A549 (cell line): ENCODE results near the gene TAF3. TPM values are rescaled to one million over a fixed set of nuclear protein-coding genes. Genes with fewer than 3 reads are reported as not detected.

Experiments
- ATAC-seq, 2 experiments: fragments of 200-7000 bp in 1 of 2; fragments of >200 bp in 1 of 2; cut with Nextera tagmentation in 1 of 2; cut with Tn5 transposase in 1 of 2; 3 replicates each; pipeline versions ENCODE4 v1.8.0 to v1.9.1; 2018 to 2020; ENCODE audit warnings: mild to moderate bottlenecking in 1 of 2, moderate library complexity in 1 of 2
- CTCF ChIA-PET: fragments of 300-600 bp; sonication (Branson Sonifier 250); formaldehyde crosslinking; extraction: SDS; loops from one replicate; lab custom pipeline; 2021; ENCODE audit warnings: antibody characterized with exemption, inconsistent platforms; lab: Yijun Ruan, JAX
- POLR2A ChIA-PET: fragments of 350-600 bp; formaldehyde crosslinking; extraction: SDS; loops from one replicate; lab custom pipeline; 2021; ENCODE audit warnings: antibody characterized with exemption, inconsistent platforms; lab: Yijun Ruan, JAX
- DNase-seq, 2 experiments: peaks; one replicate each; pipeline versions ENCODE4 v3.0.0 to v3.0.0-alpha.2; 2011 to 2016; ENCODE audit warnings: low read depth in 1 of 2, low spot score in 1 of 2
- FAIRE-seq: peaks from 2 replicates; lab custom pipeline; 2011; peaks lifted over from hg19 to GRCh38; lab: Jason Lieb, UNC
- H3K27ac ChIP-seq, 2 experiments: fragments of >200 bp; sonication (Bioruptor Twin); formaldehyde crosslinking; 3 replicates each; pipeline ENCODE4 v1.5.1; 2016 to 2017
- H3K4me1 ChIP-seq: fragments of >200 bp; sonication (Bioruptor Twin); formaldehyde crosslinking; 3 replicates; pipeline ENCODE4 v1.6.1; 2016
- H3K4me2 ChIP-seq: fragments of >200 bp; sonication (Bioruptor Twin); formaldehyde crosslinking; 3 replicates; pipeline ENCODE4 v1.6.1; 2016
- H3K4me3 ChIP-seq: fragments of >200 bp; sonication (Bioruptor Twin); formaldehyde crosslinking; 3 replicates; pipeline ENCODE4 v1.5.1; 2016
- H3K9me3 ChIP-seq: fragments of >200 bp; sonication (Bioruptor Twin); formaldehyde crosslinking; 3 replicates; pipeline ENCODE4 v1.6.1; 2016
- CBX2 ChIP-seq: fragments of 200-600 bp; sonication (generic); IDR thresholded peaks from 2 replicates; pipeline ENCODE4 v1.6.1; 2016; ENCODE audit warnings: low read depth, mild to moderate bottlenecking, borderline replicate concordance
- CHD2 ChIP-seq: fragments of 150-350 bp; IDR thresholded peaks from 2 replicates; pipeline ENCODE4 v1.6.1; 2014; ENCODE audit warnings: low read length; ENCODE audit not compliant: partially characterized antibody
- EHF ChIP-seq: fragments of 250-450 bp; sonication (Bioruptor Pico); IDR thresholded peaks from 2 replicates; pipeline ENCODE4 v1.5.0; 2020; ENCODE audit warnings: mild to moderate bottlenecking
- ESRRA ChIP-seq: fragments of 150-350 bp; IDR thresholded peaks from 2 replicates; pipeline ENCODE4 v1.6.1; 2014; ENCODE audit warnings: mild to moderate bottlenecking, low read length, borderline replicate concordance
- FOSL2 ChIP-seq, 2 experiments: fragments of 450-650 bp in 1 of 2; fragments of >200 bp in 1 of 2; sonication (Bioruptor Twin) in 1 of 2; formaldehyde crosslinking; IDR thresholded peaks; 2 replicates each; pipeline versions ENCODE4 v1.5.0 to v1.6.1; 2016 to 2020; ENCODE audit warnings: mild to moderate bottlenecking in 1 of 2, moderate library complexity in 1 of 2
- FOXS1 ChIP-seq: fragments of 250-450 bp; sonication (Bioruptor Pico); IDR thresholded peaks from 2 replicates; pipeline ENCODE4 v1.5.0; 2020; ENCODE audit warnings: mild to moderate bottlenecking, moderate library complexity
- HDAC2 ChIP-seq: fragments of 200-600 bp; sonication (generic); IDR thresholded peaks from 2 replicates; pipeline ENCODE4 v1.6.1; 2016
- MAFK ChIP-seq: fragments of 450-650 bp; IDR thresholded peaks from 2 replicates; pipeline ENCODE4 v1.6.1; 2014; ENCODE audit not compliant: partially characterized antibody
- MYC ChIP-seq: IDR thresholded peaks from 2 replicates; pipeline ENCODE4 v1.6.1; 2012; ENCODE audit warnings: mild to moderate bottlenecking, inconsistent platforms, low read length, improper control_type of control experiment, borderline replicate concordance
- NFE2L2 ChIP-seq: fragments of 150-350 bp; conservative IDR thresholded peaks from 2 replicates; pipeline ENCODE4 v1.6.1; 2014; ENCODE audit warnings: low read length
- NPAS2 ChIP-seq: fragments of 250-450 bp; sonication (Bioruptor Pico); IDR thresholded peaks from 2 replicates; pipeline ENCODE4 v1.8.0; 2022; ENCODE audit warnings: mild to moderate bottlenecking, moderate library complexity, borderline replicate concordance
- NR3C1 ChIP-seq: fragments of >200 bp; sonication (Bioruptor Twin); formaldehyde crosslinking; IDR thresholded peaks from 3 replicates; pipeline ENCODE4 v1.6.1; 2017
- PHF8 ChIP-seq: fragments of 200-600 bp; sonication (generic); IDR thresholded peaks from 2 replicates; pipeline ENCODE4 v1.6.1; 2016; ENCODE audit warnings: low read depth, mild to moderate bottlenecking, antibody characterized with exemption, moderate library complexity, borderline replicate concordance
- POLR2AphosphoS2 ChIP-seq: conservative IDR thresholded peaks from 2 replicates; pipeline ENCODE4 v1.6.1; 2012; ENCODE audit warnings: low read length, improper control_type of control experiment, inconsistent platforms
- RCOR1 ChIP-seq: fragments of 150-350 bp; IDR thresholded peaks from 2 replicates; pipeline ENCODE4 v1.6.1; 2014; ENCODE audit warnings: antibody characterized with exemption, low read length, low read depth
- SMC3 ChIP-seq: fragments of >200 bp; sonication (Bioruptor Twin); formaldehyde crosslinking; IDR thresholded peaks from 3 replicates; pipeline ENCODE4 v1.6.1; 2018; ENCODE audit warnings: inconsistent platforms
- SREBF2 ChIP-seq: fragments of 450-650 bp; IDR thresholded peaks from 2 replicates; pipeline ENCODE4 v1.6.1; 2014; ENCODE audit warnings: mild to moderate bottlenecking, moderate library complexity
- ZC3H11A ChIP-seq: fragments of 450-650 bp; IDR thresholded peaks from 2 replicates; pipeline ENCODE4 v1.6.1; 2014; ENCODE audit warnings: antibody characterized with exemption, mild to moderate bottlenecking
- ZNF302 ChIP-seq: fragments of 250-450 bp; sonication (Bioruptor Pico); IDR thresholded peaks from 2 replicates; pipeline ENCODE4 v1.9.0; 2021; ENCODE audit warnings: inconsistent platforms, mild to moderate bottlenecking, moderate library complexity
- WGBS: methylation state at CpG from one replicate; pipeline ENCODE4 v1.1.6; 2017; ENCODE audit errors: missing lambda C conversion rate; 5-methylcytosine and 5-hydroxymethylcytosine counted together
- polyA plus RNA-seq, 4 experiments: library from polyadenylated mRNA; depleted of rRNA in 3 of 4; stranded (reverse); fragments of >200 nt; fragmentation: RNase III in 1 of 4; extraction: RNeasy Plus Mini Kit Qiagen cat#74134 plus additional on column Dnase treatment in 1 of 4; gene quantifications; 2 replicates in 3 of 4; 3 replicates in 1 of 4; pipeline ENCODE4 v1.2.3, GENCODE V29; 2011 to 2017
- TF ChIP-seq, protein P1 (sequence below): IDR thresholded peaks from 2 replicates; pipeline ENCODE4 v1.6.1; 2012
- TF ChIP-seq, protein P2 (sequence below): fragments of >200 bp; sonication (Bioruptor Twin); formaldehyde crosslinking; IDR thresholded peaks from 3 replicates; pipeline ENCODE4 v1.6.1; 2016
- TF ChIP-seq, protein P3 (sequence below): fragments of >200 bp; sonication (Bioruptor Twin); formaldehyde crosslinking; IDR thresholded peaks from 2 replicates; pipeline ENCODE4 v1.6.1; 2016

The TAF3 gene
- polyA plus RNA-seq, 2 of the 4 experiments (the other 2 are of a cell fraction) = 5.7 to 6.1 TPM

DNA sequence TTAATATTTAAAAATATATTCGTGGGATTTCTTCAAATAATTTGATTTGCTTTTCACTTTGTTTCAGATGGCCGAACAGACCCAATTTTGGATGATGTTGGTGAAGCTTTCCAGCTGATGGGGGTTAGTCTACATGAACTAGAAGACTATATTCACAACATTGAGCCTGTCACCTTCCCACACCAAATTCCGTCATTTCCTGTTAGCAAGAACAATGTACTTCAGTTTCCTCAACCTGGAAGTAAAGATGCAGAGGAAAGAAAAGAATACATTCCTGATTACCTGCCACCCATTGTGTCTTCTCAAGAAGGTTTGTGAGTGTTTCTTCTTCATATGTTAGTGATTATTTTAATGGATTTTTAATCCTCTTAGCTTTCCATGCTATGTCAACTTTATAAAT, 5.9 kb downstream of the TAF3 start:
- Histone ChIP-seq H3K9me3 (no peaks in the 10 kb centered on the region), H3K4me2 (no peak overlapping the region), H3K27ac (no peak overlapping the region), H3K4me3 (no peak overlapping the region), H3K4me1 (peaks cover 16% of the 10 kb centered on the region; the same call in 2 of the 3 replicates)
- POLR2A ChIA-PET = no interaction called here
- no peak for ATAC-seq
- FAIRE-seq = no peak
- 76% methylated on average over 3 of the region's 3 CpGs for WGBS
- DNase-seq = no peak
- TF ChIP-seq MYC (no peak), FOXS1 (no peak), CHD2 (no peak), SMC3 (no peak), PHF8 (no peak), CBX2 (no peak), ZNF302 (CRISPR knock-in tag) (no peak), POLR2AphosphoS2 (no peak), RCOR1 (no peak), ESRRA (no peak), SREBF2 (no peak), HDAC2 (no peak), NR3C1 (no peak)
- CTCF ChIA-PET = no interaction called here

DNA sequence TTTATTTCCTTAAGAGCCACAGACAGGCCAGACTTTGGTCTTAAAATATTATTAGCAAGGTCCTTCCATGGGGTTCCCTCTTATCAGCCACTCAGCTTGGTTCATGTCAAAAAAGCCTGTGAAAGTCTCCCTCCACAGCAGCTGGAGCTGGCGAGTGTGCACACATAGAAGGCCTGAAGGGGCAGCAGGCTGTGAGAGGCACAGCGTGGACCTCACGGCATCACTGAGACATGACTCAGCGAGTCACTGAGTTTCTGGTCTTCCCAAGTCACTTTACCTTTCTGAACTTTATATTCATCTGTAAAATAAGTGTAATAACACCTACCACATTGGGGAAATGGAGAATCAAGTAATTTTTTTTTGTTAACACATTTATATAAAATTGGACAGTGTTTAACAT, 8.7 kb downstream of the TAF3 start:
- ChIA-PET POLR2A (no interaction called here), CTCF (interaction anchor here (1.2 to 2.5 kb wide), 2 partner anchors 8 to 302 kb away, joined by 3 to 12 read pairs; partner anchors contain the start of gene TAF3)
- peak; percentile 55 to 77 for DNase-seq
- WGBS = 18% methylated on average over 4 of the region's 4 CpGs
- Histone ChIP-seq H3K9me3 (no peaks in the 10 kb centered on the region), H3K4me1 (peaks cover 9% of the 10 kb centered on the region; the same call in 2 of the 3 replicates), H3K4me2 (peak overlapping the region; percentile 44), H3K27ac (peak overlapping the region; percentile 49 to 77; a peak in 5 of 6 replicates), H3K4me3 (no peak overlapping the region)
- no peak for FAIRE-seq
- ATAC-seq = peak; percentile 100
- TF ChIP-seq, protein P1, sequence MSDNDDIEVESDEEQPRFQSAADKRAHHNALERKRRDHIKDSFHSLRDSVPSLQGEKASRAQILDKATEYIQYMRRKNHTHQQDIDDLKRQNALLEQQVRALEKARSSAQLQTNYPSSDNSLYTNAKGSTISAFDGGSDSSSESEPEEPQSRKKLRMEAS = 0 out of 2 replicates have a peak, but pooled peaks have one; percentile 21
- TF ChIP-seq, protein P2, sequence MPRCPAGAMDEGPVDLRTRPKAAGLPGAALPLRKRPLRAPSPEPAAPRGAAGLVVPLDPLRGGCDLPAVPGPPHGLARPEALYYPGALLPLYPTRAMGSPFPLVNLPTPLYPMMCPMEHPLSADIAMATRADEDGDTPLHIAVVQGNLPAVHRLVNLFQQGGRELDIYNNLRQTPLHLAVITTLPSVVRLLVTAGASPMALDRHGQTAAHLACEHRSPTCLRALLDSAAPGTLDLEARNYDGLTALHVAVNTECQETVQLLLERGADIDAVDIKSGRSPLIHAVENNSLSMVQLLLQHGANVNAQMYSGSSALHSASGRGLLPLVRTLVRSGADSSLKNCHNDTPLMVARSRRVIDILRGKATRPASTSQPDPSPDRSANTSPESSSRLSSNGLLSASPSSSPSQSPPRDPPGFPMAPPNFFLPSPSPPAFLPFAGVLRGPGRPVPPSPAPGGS = no peak
- TF ChIP-seq FOSL2 (IDR thresholded peaks at IDR 0.05) (no peak), FOSL2 (CRISPR knock-in tag; IDR thresholded peaks at IDR 0.05) (peak; percentile 58; the same call in 1 of the 2 replicates), ZC3H11A (no peak), EHF (CRISPR knock-in tag) (no peak), MAFK (peak; percentile 56), NFE2L2 (no peak), ZNF302 (CRISPR knock-in tag) (no peak), NPAS2 (CRISPR knock-in tag) (no peak)
- TF ChIP-seq, protein P3, sequence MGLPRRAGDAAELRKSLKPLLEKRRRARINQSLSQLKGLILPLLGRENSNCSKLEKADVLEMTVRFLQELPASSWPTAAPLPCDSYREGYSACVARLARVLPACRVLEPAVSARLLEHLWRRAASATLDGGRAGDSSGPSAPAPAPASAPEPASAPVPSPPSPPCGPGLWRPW = no peak

DNA sequence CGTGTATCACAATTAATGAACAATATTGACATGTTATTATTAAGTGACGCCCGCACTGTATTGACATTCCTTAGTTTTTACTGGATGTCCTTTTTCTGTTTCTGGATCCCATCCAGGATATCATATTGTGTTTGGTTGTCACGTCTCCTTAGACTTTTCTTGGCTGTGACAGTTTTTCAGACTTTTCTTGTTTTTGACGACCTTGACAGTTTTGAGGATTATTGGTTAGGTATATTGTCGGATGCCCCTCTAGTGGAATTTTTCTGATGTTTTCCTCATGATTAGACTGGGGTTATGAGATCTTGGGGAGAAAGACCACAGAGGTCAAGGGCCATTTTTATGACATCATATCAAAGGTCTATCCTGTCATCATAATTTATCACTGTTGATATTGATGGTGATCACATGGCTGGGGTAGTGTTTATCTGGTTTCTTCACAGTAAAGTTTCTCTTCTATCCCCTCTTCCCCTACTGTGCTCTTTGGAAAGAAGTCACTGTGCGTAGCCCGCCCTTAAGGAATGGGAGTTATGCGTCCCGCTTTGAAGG, 11.1 kb downstream of the TAF3 start:
- ChIA-PET CTCF (interaction anchor here (0.6 to 2.5 kb wide), 4 partner anchors 8 to 309 kb away, joined by 3 to 12 read pairs (median 3); partner anchors contain the start of gene TAF3), POLR2A (no interaction called here)
- ATAC-seq = no peak

More for the DNA sequence above, 11.1 kb downstream of the TAF3 start:
- DNase-seq = no peak
- TF ChIP-seq, protein P3 = no peak
- TF ChIP-seq MAFK = peak; percentile 88
- TF ChIP-seq, all 56 proteins: peak for 1
- no peak overlapping the region for H3K4me2 ChIP-seq
- no peak overlapping the region for H3K27ac ChIP-seq
- FAIRE-seq = no peak
- H3K9me3 ChIP-seq = no peaks in the 10 kb centered on the region
- peaks cover 9% of the 10 kb centered on the region; the same call in 2 of the 3 replicates for H3K4me1 ChIP-seq
- 84% methylated on average over 10 of the region's 10 CpGs for WGBS
- H3K4me3 ChIP-seq = no peak overlapping the region
